ENCODE results near the gene HOMER1. TPM values are rescaled to one million over a fixed set of nuclear protein-coding genes. Genes with fewer than 3 reads are reported as not detected.

The HOMER1 gene
- total RNA-seq, 1 donor from 2014 or later: 15.8 TPM

GRCh38 chr5:79333852-79334557 lies 179.9 kb downstream of the HOMER1 start:
- Mint-ChIP-seq H3K36me3 (ENCODE audit: low read depth) (peaks cover 15% of the 10 kb centered on the region), H3K4me3 (ENCODE audit: unreplicated experiment) (no peak overlapping the region), H3K27me3 (ENCODE audit: low read depth) (no peaks in the 10 kb centered on the region), H3K4me1 (ENCODE audit: low read depth) (no peaks in the 10 kb centered on the region), H3K27ac (ENCODE audit: unreplicated experiment) (no peak overlapping the region), H3K9me3 (ENCODE audit: low read depth) (peaks cover 18% of the 10 kb centered on the region)
- DNase-seq (ENCODE audit: low spot score): no peak
- no peak for TF ChIP-seq CTCF (IDR thresholded peaks at IDR 0.05)

GRCh38 chr5:79330071-79330470 lies 183.9 kb downstream of the HOMER1 start:
- Mint-ChIP-seq H3K27ac (ENCODE audit: unreplicated experiment) (no peak overlapping the region), H3K36me3 (ENCODE audit: low read depth) (peaks cover 5% of the 10 kb centered on the region), H3K9me3 (ENCODE audit: low read depth) (peaks cover 5% of the 10 kb centered on the region), H3K4me1 (ENCODE audit: low read depth) (no peaks in the 10 kb centered on the region), H3K27me3 (ENCODE audit: low read depth) (no peaks in the 10 kb centered on the region), H3K4me3 (ENCODE audit: unreplicated experiment) (no peak overlapping the region)
- no peak for TF ChIP-seq CTCF (IDR thresholded peaks at IDR 0.05)
- DNase-seq (ENCODE audit: low spot score): no peak

GRCh38 chr5:79329453-79329852 lies 184.5 kb downstream of the HOMER1 start:
- TF ChIP-seq CTCF (IDR thresholded peaks at IDR 0.05): no peak
- Mint-ChIP-seq H3K27ac (ENCODE audit: unreplicated experiment) (no peak overlapping the region), H3K36me3 (ENCODE audit: low read depth) (peaks cover 3% of the 10 kb centered on the region), H3K4me1 (ENCODE audit: low read depth) (no peaks in the 10 kb centered on the region), H3K9me3 (ENCODE audit: low read depth) (no peaks in the 10 kb centered on the region), H3K4me3 (ENCODE audit: unreplicated experiment) (no peak overlapping the region), H3K27me3 (ENCODE audit: low read depth) (no peaks in the 10 kb centered on the region)
- no peak for DNase-seq (ENCODE audit: low spot score)

Other genes starting within 250 kb of the HOMER1 start
- 36.9 to 45.3 TPM (median 40.2 TPM) in 3 replicates for gene TENT2, start 98.3 kb upstream of the HOMER1 start, total RNA-seq
- 0.36 to 0.60 TPM (median 0.58 TPM) in 3 replicates for gene CMYA5, start 175.7 kb upstream of the HOMER1 start, total RNA-seq